Uterus (tissue), 2 donors: ENCODE results near the gene ULK3.

ENCODE experiments used
- POLR2A ChIP-seq, 2 donors: fragments of 450-650 bp; IDR thresholded peaks; one replicate each; pipeline ENCODE4 v1.6.1; 2016; ENCODE audit warnings: antibody characterized with exemption in 2 of 2, mild to moderate bottlenecking in 1 of 2, moderate library complexity in 1 of 2
- TF ChIP-seq, protein P1 (sequence below), 4 experiments: fragments of 200-600 bp in 2 of 4; fragments of 450-650 bp in 2 of 4; sonication (generic) in 2 of 4; IDR thresholded peaks; one replicate each; pipeline ENCODE4 v1.5.1; 2016 to 2019; ENCODE audit warnings: antibody characterized with exemption in 4 of 4, mild to moderate bottlenecking in 2 of 4, moderate library complexity in 1 of 4

DNA sequence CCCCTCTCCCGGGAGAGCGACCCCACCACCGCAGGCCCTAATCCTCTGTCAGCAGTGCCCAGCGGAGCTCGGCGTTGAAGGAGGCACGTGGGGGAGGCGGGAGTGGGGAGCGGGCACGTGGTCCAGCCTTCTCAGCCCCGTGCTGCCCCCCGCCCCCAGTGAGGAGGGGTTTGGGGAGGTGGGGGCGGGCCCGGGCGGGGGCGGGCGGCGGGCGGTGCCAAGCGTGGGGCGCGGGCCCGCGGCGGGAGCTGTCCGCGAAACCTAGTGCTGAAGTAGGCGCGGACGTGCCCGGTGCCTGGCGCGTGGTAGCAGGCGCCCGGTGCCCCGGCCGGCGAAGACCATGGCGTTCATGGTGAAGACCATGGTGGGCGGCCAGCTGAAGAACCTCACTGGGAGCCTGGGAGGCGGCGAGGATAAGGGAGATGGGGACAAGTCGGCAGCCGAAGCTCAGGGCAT, 16.6 kb downstream of the ULK3 start, which contains the start of gene CPLX3:
- TF ChIP-seq, protein P1, sequence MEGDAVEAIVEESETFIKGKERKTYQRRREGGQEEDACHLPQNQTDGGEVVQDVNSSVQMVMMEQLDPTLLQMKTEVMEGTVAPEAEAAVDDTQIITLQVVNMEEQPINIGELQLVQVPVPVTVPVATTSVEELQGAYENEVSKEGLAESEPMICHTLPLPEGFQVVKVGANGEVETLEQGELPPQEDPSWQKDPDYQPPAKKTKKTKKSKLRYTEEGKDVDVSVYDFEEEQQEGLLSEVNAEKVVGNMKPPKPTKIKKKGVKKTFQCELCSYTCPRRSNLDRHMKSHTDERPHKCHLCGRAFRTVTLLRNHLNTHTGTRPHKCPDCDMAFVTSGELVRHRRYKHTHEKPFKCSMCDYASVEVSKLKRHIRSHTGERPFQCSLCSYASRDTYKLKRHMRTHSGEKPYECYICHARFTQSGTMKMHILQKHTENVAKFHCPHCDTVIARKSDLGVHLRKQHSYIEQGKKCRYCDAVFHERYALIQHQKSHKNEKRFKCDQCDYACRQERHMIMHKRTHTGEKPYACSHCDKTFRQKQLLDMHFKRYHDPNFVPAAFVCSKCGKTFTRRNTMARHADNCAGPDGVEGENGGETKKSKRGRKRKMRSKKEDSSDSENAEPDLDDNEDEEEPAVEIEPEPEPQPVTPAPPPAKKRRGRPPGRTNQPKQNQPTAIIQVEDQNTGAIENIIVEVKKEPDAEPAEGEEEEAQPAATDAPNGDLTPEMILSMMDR (IDR thresholded peaks at IDR 0.05), result no peak
- TF ChIP-seq POLR2A (IDR thresholded peaks at IDR 0.05), result no peak
